ENCODE measurements around the gene CLIC3.
A peak's percentile ranks its signal among the peaks of the same experiment; 100 is the strongest.

The CLIC3 gene

DNA sequence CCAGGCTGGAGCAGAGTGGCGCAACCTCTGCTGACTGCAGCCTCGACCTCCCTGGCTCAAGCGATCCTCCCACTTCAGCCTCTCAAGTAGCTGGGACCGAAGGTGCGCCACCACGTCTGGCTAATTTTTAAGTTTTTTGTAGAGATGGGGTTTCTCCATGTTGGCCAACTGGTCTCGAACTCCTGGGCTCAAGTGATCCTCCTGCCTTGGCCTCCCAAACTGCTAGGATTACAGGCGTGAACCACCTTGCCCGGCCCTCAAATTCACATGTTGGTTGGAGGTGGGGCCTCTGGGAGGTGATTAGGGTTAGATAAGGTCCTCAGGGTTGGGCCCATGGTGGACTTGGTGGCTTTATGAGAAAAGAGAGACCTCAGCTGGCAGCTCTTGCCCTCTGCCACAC, 34.2 kb downstream of the CLIC3 start:
- no peak for DNase-seq

DNA sequence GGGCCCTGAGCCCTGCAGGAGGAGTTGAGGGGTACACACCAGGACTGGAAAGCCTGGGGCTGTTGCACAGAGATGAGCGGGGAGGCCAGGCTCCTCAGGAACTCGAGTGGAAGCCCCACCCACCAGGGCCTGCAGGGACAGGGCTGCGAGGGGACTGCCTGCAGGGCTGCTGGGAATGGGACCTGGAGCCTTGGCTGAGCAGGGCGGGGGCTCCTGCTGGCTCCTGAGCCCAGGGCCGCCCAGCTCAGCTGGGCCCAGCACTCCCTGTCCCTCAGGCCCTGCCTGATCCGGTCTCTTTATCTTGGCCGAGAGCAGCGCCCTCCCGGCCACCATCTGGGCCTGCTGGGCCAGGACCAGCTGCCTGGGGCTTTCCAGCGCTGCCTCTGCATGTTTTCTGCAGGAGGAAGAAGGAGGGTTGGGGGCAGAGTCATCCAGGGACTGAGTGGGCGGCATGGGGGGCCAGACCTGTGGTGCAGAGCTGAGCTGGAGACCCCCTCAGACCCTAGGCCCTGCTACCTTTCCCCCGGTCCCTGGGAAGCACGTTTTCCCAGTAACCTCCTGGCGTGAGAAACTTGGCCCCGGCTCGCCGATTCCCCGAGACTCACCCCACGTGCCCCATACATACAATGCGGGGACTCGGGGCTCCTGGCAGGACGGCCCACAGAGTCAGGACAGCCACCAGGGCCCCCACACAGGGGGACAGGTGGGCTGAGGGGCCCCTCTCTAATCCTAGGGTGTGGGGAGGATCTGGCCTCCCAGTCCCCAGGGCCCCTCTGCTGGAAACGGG, 34.9 kb downstream of the CLIC3 start:
- DNase-seq = no peak

GRCh38 chr9:136960938-136961275, 35.5 kb downstream of the CLIC3 start:
- DNase-seq = no peak

- DNase-seq = no peak
Observed at GRCh38 chr9:136960212-136960937, 36.0 kb downstream of the CLIC3 start.

GRCh38 chr9:136958898-136959850, 37.2 kb downstream of the CLIC3 start:
- no peak for DNase-seq

DNA sequence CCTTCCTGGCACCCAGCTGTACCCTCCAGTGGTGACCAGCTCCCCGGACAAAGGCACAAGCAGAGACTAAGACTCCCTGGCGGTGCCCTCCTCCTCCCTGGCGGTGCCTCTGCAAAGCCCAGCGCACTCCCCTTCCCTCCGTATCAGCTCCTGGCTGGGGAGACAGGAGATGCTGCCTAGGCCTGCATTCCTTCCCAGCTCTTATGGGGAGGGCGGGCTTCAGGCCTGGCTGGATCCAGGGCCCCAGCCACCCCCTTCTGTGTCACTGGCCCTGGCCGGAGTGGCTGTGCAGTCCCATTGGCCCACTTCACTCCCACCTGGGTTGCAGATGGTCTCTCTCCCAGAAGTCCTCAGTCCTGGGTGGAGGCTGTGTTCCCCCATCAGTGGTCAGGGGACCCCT, 37.9 kb downstream of the CLIC3 start:
- DNase-seq = no peak

GRCh38 chr9:136957901-136958300, 38.5 kb downstream of the CLIC3 start:
- DNase-seq = no peak

DNA sequence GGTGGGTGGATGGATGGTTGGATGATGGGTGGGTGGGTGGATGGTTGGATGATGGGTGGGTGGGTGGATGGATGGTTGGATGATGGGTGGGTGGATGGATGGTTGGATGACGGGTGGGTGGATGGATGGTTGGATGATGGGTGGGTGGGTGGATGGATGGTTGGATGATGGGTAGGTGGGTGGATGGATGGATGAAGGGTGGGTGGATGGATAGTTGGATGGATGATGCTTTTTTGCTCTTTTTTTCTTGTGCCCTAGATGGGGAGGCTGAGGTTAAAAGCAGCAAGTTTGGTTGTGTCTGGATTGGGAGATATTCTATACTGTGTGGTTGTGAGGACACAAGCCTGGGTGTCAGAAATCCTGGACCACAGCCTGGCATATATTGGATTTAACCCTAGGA, 38.9 kb downstream of the CLIC3 start:
- no peak for DNase-seq

DNA sequence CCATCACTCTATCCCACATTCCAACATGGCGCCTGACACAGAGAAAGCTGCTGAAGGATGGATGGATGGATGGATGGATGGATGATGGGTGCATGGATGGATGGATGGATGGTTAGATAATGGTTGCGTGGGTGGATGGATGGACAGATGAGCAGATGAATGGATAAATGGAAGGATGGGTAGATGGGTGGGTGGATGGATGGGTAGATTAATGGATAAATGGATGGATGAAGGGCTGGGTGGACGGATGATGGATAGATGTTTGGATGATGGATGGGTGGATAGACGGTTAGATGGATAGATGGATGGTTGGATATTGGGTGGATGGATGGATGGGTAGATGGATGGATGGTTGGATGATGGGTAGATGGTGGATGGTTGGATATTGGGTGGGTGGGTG, 39.8 kb downstream of the CLIC3 start:
- no peak for DNase-seq

GRCh38 chr9:136955943-136956335, 40.4 kb downstream of the CLIC3 start:
- no peak for DNase-seq

DNA sequence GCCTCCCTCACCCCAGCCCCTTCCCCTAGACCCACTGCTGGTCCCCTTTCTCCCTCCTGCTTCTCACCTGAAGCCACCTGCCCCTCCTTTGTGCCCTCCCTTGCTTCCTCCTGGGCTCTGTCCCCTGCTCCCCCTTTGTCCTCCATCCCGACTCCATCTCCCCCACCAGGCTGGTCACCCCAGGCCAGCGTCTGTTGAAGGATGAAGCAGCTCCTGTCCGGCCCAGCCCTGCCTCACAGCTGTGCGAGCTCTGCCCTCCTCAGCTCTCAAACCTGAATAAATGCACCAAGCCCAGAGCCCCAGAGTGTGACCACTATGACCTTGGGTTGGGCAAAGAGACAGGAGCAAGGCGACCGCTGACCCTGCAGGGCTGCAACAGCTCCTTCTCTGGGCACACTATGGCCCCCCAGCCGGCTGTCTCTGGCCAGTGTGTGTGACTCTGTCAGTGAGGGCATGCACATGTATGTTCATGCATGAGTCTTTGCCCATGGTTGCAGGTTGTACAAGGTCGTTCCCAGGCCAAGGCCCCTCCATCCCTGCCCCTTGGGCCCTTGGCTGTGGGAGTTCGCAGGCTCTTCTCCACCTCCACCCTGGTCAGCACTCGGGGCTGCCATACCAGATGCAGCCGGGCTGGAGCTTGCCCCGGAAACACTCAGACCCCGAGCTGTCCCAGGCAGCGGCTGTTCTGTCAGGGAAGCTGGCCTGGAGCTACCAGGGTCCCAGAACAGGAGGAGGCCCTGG, 41.0 kb downstream of the CLIC3 start:
- DNase-seq = no peak

DNA sequence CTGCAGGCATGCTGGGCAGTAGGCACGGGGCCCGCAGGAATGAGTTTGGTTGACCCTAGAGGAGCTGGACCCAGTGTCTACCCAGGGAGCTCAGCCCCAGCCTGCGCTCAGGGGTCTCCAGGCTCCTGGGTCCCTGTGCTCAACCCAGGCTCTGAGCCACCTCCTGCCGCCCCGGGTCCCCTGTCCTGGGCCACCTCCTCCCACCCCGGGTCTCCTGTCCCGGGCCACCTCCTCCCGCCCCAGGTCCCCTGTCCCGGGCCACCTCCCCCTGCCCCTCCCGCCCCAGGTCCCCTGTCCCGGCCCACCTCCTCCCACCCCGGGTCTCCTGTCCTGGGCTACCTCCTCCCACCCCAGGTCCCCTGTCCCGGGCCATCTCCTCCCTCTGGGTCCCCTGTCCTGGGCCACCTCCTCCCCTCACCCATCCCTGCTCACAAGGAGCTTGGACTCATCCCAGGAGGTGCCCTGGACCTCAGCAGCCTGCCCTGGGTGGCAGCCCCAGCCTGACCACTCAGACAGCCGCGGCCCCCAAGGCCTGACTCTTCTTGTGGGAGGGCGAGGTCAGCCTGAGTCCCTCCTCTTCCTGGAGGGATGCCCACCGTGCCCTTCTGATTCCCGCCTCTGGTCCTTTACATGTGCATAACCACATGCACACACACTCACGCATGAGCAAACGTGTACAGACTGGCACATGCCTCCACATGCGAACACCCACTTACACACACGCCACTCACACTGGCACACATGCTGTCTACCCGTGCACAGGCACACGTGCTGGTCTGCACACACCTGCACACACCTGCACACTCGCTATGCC, 41.9 kb downstream of the CLIC3 start:
- no peak for DNase-seq

DNA sequence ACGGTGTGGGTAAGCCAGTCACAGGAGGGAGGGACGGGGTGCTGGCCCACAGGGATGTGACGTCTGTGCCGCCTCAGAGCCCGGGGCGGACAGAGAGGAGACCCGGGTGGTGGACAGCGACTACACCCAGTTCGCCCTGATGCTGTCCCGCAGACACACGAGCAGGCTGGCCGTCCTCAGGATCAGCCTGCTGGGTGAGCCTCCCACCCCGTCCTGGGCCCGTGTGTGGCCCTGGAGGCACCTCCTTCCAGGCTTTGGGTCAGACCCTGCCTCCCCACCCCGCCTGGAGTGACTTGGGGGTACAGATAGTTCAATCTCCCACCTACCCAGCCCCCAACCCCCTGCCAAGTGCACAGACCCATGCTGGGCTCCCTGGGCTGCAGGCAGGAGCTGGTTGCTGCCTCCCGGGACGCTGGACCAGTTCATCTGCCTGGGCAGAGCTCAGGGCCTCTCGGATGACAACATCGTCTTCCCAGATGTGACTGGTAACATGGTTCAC, 42.5 kb downstream of the CLIC3 start:
- no peak for DNase-seq

- DNase-seq = no peak
Observed at GRCh38 chr9:136952876-136953770, 43.2 kb downstream of the CLIC3 start.

- no peak for DNase-seq
Observed at GRCh38 chr9:136952321-136952850, 44.0 kb downstream of the CLIC3 start.

DNA sequence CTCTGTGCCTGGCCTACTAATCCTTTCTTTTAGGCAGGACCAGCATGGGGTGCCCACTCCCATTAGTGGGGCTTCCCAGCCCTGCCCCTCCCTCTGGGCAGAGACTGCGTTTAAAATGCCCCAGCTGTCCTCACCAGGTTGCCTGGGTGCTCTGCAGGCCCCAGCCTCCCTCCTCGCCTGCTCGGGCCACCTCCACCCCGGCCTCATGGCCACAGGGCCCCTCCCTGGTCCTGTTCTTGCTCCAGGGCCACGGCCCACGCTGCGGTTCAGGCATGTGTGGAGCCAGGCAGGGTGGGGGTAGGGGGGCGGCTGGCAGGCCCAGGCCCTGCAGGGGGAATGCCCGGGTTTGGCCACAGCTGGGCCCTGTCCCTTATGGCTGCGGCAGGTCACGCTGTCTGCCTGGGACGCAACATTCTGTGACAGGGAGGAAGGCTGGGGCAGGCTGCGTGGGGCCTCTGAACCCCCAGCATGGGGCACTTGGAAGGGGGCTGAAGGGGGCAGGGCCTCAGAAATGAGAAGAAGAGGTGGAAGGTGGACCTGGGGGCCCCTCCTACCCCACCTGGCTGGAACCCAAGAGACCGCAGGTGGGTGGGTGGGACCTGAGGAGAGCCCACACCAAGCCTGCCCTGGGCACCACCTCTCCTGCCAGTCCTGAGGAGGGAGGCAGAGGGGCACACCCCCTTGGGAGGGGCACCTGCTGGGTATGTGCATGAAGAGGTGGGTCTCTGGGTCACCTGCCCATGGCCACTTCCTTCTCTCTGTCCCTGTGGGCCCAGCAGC, 44.6 kb downstream of the CLIC3 start, which contains the start of gene LCN12:
TSS of gene LCN12 (plus strand) at position 733 of the 780 bp plus-strand sequence. CDS start 55 bp downstream, outside the sequence.
- DNase-seq = no peak

DNA sequence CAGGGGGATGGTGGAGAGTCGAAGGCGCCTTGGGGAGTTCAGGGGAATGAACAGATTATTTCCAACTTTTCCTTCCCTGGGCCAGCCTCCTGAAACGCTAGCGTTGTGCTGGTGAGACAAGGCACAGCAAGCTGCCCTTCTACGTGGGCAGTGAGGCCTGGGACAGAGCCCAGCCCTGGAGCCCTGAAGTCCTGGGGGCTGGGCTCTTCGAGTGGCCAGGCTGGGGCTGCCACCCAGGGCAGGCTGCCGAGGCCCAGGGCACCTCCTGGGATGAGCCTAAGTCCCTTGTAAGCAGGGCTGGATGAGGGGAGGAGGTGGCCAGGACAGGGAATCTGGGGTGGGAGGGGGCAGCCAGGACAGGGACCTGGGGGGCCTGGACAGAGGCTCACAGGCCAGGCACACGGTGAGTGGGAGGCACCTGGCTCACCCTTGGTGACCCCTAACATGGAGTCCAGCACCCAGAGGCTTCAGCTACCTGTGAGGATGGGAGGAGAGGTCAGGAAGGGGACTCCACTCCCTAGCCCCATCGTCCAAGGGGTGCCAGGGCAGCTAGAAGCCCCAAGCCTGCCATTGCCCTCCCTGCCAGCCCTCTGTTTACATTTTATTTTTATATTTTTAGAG, 45.6 kb downstream of the CLIC3 start:
- no peak for DNase-seq

- DNase-seq = peak; percentile 91
Observed at GRCh38 chr9:136949817-136950655, 46.3 kb downstream of the CLIC3 start.

Data from NCI-H226 (cell line).